Measurements from ENCODE around the gene ACSS2.
A peak's percentile ranks its signal among the peaks of the same experiment; 100 is the strongest.

The ACSS2 gene

DNA sequence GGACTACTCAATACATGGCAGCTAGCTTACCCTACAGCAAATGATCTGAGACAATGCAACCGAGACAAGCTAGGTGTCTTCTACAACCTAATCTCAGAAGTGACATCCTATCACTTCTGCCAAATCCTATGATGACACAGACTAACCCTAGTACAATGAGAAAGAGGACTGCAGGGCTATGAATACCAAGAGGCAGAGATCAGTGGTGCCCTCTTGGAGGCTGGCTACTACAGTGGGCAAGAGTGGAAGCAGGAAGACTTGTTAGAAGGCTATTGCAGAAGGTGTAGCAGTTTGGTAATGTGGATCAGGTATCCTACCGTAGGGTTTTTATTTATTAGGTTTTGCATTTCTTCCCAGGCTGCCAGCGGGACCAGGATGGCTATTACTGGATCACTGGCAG, 48.9 kb downstream of the ACSS2 start:
- DNase-seq (ENCODE audit: low read depth): no peak
- no peak overlapping the region for H3K4me3 ChIP-seq (ENCODE audit: low read length)
- TF ChIP-seq, protein P1, sequence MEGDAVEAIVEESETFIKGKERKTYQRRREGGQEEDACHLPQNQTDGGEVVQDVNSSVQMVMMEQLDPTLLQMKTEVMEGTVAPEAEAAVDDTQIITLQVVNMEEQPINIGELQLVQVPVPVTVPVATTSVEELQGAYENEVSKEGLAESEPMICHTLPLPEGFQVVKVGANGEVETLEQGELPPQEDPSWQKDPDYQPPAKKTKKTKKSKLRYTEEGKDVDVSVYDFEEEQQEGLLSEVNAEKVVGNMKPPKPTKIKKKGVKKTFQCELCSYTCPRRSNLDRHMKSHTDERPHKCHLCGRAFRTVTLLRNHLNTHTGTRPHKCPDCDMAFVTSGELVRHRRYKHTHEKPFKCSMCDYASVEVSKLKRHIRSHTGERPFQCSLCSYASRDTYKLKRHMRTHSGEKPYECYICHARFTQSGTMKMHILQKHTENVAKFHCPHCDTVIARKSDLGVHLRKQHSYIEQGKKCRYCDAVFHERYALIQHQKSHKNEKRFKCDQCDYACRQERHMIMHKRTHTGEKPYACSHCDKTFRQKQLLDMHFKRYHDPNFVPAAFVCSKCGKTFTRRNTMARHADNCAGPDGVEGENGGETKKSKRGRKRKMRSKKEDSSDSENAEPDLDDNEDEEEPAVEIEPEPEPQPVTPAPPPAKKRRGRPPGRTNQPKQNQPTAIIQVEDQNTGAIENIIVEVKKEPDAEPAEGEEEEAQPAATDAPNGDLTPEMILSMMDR (IDR thresholded peaks at IDR 0.05; ENCODE audit: insufficient read depth, low read depth, low read length, missing control alignments): no peak

DNA sequence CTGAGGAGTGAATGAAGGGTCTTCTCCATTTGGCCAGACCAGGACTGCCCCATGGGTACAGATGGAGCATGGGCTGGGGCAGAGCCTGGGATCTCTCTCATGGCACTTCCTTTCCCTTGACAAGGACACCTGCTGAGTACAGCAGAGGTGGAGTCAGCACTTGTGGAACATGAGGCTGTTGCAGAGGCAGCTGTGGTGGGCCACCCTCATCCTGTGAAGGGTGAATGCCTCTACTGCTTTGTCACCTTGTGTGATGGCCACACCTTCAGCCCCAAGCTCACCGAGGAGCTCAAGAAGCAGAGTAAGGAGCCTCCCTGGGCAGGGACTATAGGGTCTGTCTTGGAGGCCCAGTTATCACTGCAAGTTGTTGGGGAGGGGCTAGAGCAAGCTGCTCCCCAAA, 49.6 kb downstream of the ACSS2 start:
- no peak for DNase-seq (ENCODE audit: low read depth)
- no peak overlapping the region for H3K4me3 ChIP-seq (ENCODE audit: low read length)
- TF ChIP-seq, protein P1 (IDR thresholded peaks at IDR 0.05; ENCODE audit: insufficient read depth, low read depth, low read length, missing control alignments): no peak

DNA sequence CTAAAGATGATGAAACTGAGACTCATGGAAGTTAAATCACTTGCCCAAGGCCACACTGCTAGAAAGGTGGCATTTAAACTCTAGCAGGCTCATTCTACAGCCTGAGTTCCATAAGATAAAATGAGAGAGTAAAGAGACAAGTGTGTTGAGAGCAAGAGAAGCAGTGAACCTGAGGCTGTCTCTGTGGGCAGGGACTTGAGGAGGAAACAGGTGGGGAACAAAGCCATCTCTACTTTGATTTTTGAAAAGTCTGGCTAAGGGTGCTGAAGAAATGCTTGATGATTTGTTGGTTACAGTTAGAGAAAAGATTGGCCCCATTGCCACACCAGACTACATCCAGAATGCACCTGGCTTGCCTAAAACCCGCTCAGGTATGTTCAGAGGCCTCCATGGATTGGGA, 50.2 kb downstream of the ACSS2 start:
- TF ChIP-seq, protein P1 (IDR thresholded peaks at IDR 0.05; ENCODE audit: insufficient read depth, low read depth, low read length, missing control alignments): no peak
- no peak for DNase-seq (ENCODE audit: low read depth)
- no peak overlapping the region for H3K4me3 ChIP-seq (ENCODE audit: low read length)

DNA sequence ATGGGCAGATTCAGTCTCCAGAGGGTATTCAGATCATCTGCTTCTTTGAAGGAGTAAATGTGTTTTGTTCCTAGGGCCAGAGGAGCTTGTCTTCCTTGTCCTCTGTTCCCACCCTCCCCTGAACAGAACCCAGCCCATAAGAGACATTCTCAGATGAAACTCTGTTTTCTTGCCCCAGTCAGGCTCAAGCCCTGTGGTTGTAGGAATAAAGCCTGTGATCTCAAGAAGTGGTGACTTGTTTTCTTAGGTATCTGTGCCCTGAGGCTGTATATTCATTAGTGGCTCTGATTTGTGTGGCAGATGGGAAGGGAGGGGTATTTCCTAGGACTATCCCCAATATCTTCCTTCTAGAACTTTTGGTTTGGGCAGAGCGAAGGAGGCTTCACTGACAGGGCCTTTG, 51.3 kb downstream of the ACSS2 start:
- H3K4me3 ChIP-seq (ENCODE audit: low read length): no peak overlapping the region

DNA sequence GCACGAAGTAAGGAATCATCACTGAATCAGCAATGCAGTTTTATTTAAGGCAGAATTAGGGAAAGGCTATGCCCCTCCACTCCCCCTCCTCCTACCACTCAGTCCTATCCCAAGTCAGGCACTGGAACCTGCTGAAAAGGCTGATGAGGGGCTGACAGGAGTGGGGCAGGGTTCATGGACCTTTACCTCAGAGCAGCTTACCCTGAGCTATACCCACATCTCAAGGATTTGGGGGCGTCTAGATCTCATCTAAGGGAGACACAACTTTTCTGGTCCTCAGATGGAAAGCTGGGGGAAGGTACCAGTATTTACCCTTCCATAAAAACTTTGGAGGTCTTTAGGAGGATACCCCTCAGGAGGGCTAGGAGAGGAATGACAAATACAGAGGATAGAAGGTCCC, 52.0 kb downstream of the ACSS2 start:
- TF ChIP-seq, protein P1 (IDR thresholded peaks at IDR 0.05; ENCODE audit: insufficient read depth, low read depth, low read length, missing control alignments): no peak
- no peak for DNase-seq (ENCODE audit: low read depth)

More for the DNA sequence above, 51.3 kb downstream of the ACSS2 start:
- TF ChIP-seq, protein P1 (IDR thresholded peaks at IDR 0.05; ENCODE audit: insufficient read depth, low read depth, low read length, missing control alignments): no peak
- DNase-seq (ENCODE audit: low read depth): peak; percentile 76

DNA sequence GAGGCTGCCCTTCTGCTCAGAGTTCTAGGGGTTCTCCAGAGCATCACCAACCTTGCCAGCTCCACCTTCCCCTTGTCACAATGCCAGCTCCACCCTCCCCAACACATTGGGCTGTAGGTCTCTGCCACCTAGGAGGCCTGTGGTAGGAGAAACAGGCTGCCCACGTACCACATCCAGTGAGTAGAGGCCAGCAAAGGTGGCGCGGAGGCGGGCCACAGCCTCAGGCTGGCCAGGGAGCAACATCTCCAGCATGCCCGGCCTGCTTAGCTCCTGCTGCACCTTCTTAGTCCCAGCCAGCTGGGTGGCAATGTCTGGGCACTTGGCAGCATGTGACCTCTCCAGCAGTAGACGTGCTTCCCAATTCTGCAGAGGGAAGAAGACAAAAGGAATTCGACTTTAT, 55.4 kb downstream of the ACSS2 start:
- DNase-seq (ENCODE audit: low read depth): no peak
- TF ChIP-seq, protein P1 (IDR thresholded peaks at IDR 0.05; ENCODE audit: insufficient read depth, low read depth, low read length, missing control alignments): no peak

More for the DNA sequence above, 52.0 kb downstream of the ACSS2 start:
- H3K4me3 ChIP-seq (ENCODE audit: low read length): no peak overlapping the region

DNA sequence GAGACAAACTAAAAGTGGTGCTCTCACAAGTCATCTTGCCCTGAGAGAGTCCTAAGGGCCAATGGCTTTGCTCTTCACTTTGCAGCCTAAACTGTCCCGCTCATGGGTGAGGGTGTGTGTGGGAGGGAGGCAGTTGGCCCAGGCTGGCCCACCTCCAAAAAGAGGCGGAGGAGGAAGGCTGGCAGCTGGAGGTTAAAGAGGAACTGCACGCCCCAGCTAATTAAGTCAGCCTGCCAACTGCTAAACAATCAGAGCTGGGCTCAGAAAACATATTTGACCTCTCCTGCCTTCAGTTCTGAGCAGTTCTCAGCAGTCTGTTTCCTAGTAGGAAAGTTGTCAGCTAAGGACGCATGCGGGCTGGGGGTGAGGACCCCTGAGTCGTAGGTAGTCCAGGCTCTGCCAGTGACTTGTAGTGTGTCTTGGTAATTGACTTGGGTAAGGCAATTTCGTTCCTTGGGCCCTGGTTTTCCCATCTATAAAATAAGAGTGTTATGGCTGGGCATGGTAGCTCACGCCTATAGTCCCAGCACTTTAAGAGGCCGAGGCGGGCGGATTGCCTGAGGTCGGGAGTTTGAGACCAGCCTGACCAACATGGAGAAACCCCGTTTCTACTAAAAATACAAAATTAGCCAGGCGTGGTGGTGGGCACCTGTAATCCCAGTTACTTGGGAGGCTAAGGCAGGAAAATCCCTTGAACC, 62.2 kb downstream of the ACSS2 start:
- TF ChIP-seq, protein P1 (IDR thresholded peaks at IDR 0.05; ENCODE audit: insufficient read depth, low read depth, low read length, missing control alignments): no peak
- no peak overlapping the region for H3K4me3 ChIP-seq (ENCODE audit: low read length)
- DNase-seq (ENCODE audit: low read depth): no peak

More for the DNA sequence above, 55.4 kb downstream of the ACSS2 start:
- no peak overlapping the region for H3K4me3 ChIP-seq (ENCODE audit: low read length)

Measured in epithelial cell of esophagus (primary cell).